Mesothelial cell of epicardium (in vitro differentiated cells): Measurements from ENCODE around the gene BDH1. TPM values are rescaled to one million over a fixed set of nuclear protein-coding genes. Genes with fewer than 3 reads are reported as not detected.

ENCODE experiments used
- DNase-seq, 2 experiments: peaks; one replicate each; pipeline ENCODE4 v3.0.0; 2021; ENCODE audit warnings: low spot score in 2 of 2; ENCODE audit not compliant: unreplicated experiment in 2 of 2
- H3K27ac Mint-ChIP-seq: 2 replicates; pipeline ENCODE4 v1.8.0; 2021; ENCODE audit warnings: mixed read lengths
- H3K27me3 Mint-ChIP-seq: 2 replicates; pipeline ENCODE4 v1.8.0; 2021; ENCODE audit warnings: low read depth, mixed read lengths
- H3K36me3 Mint-ChIP-seq: 2 replicates; pipeline ENCODE4 v1.8.0; 2021; ENCODE audit warnings: mixed read lengths
- H3K4me1 Mint-ChIP-seq: 2 replicates; pipeline ENCODE4 v1.8.0; 2021; ENCODE audit warnings: mixed read lengths
- H3K4me3 Mint-ChIP-seq: 2 replicates; pipeline ENCODE4 v1.8.0; 2021; ENCODE audit warnings: mild to moderate bottlenecking, moderate library complexity, mixed read lengths
- H3K9me3 Mint-ChIP-seq: 2 replicates; pipeline ENCODE4 v1.8.0; 2021; ENCODE audit warnings: mixed read lengths
- total RNA-seq: library from RNA; stranded (reverse); gene quantifications from 3 replicates; pipeline ENCODE4 v1.2.1, GENCODE V29; 2021
- TF ChIP-seq, protein P1 (sequence below): fragments of 200-600 bp; sonication (generic); IDR thresholded peaks from one replicate; pipeline ENCODE4 v1.5.0; 2021; ENCODE audit warnings: antibody characterized with exemption; ENCODE audit not compliant: unreplicated experiment

Gene BDH1
- total RNA-seq, 1 donor from 2014 or later, result 14.0 TPM

- Mint-ChIP-seq H3K27ac (no peak overlapping the region), H3K36me3 (no peaks in the 10 kb centered on the region), H3K27me3 (no peaks in the 10 kb centered on the region), H3K4me1 (peaks cover 9% of the 10 kb centered on the region), H3K4me3 (no peak overlapping the region), H3K9me3 (no peaks in the 10 kb centered on the region)
- TF ChIP-seq, protein P1, sequence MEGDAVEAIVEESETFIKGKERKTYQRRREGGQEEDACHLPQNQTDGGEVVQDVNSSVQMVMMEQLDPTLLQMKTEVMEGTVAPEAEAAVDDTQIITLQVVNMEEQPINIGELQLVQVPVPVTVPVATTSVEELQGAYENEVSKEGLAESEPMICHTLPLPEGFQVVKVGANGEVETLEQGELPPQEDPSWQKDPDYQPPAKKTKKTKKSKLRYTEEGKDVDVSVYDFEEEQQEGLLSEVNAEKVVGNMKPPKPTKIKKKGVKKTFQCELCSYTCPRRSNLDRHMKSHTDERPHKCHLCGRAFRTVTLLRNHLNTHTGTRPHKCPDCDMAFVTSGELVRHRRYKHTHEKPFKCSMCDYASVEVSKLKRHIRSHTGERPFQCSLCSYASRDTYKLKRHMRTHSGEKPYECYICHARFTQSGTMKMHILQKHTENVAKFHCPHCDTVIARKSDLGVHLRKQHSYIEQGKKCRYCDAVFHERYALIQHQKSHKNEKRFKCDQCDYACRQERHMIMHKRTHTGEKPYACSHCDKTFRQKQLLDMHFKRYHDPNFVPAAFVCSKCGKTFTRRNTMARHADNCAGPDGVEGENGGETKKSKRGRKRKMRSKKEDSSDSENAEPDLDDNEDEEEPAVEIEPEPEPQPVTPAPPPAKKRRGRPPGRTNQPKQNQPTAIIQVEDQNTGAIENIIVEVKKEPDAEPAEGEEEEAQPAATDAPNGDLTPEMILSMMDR, result no peak
- DNase-seq, result no peak
These were observed 9.3 kb downstream of the BDH1 start for GRCh38 chr3:197546307-197547085.

GRCh38 chr3:197545571-197545970, 10.2 kb downstream of the BDH1 start:
- Mint-ChIP-seq H3K4me3 (no peak overlapping the region), H3K27ac (no peak overlapping the region), H3K36me3 (no peaks in the 10 kb centered on the region), H3K9me3 (no peaks in the 10 kb centered on the region), H3K4me1 (peaks cover 18% of the 10 kb centered on the region), H3K27me3 (no peaks in the 10 kb centered on the region)
- TF ChIP-seq, protein P1, result no peak
- DNase-seq, result no peak

- H3K4me3 Mint-ChIP-seq, result no peak overlapping the region
- no peak for DNase-seq
- TF ChIP-seq, protein P1, result no peak
- H3K27ac Mint-ChIP-seq, result no peak overlapping the region
- peaks cover 20% of the 10 kb centered on the region for H3K4me1 Mint-ChIP-seq
- H3K36me3 Mint-ChIP-seq, result no peaks in the 10 kb centered on the region
- no peaks in the 10 kb centered on the region for H3K9me3 Mint-ChIP-seq
- H3K27me3 Mint-ChIP-seq, result no peaks in the 10 kb centered on the region
These were observed 10.7 kb downstream of the BDH1 start for GRCh38 chr3:197545101-197545500.

DNA sequence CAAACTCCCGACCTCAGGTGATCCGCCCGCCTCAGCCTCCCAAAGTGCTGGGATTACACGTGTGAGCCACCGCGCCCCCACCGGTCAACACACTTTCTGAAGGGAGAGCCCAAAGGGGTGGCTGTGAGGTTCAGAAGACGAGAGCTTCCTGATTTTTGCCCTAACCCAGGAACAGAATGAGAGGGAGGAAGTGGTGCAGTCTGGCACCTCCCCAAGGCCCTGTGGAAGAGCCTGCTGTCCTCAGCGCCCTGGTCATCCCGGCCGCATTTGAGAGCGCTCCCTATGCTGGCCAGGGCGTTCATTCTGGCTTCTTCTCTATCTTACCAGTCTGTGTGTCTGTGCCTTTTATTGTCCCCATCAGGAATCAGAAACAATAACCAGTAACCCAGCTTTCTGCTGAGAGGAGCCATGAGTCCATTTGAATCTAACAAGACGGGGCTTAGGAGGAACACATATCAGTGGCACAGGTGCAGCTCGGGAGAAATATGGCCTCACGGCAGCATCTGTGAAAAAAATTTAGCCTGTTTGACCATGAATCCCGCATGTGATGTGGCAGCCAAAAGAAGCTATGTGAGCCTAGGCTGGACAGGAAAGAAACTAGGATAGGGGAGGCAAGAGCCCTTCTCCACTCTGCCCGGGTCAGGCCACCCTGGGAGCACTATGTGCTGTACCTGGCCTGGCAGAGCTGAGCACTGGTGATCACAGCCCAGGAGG, 12.9 kb downstream of the BDH1 start:
- DNase-seq, result peak in 1 of 2 experiments; percentile 32
- Mint-ChIP-seq H3K27me3 (no peaks in the 10 kb centered on the region), H3K27ac (no peak overlapping the region), H3K4me3 (no peak overlapping the region), H3K9me3 (no peaks in the 10 kb centered on the region), H3K4me1 (peaks cover 26% of the 10 kb centered on the region), H3K36me3 (no peaks in the 10 kb centered on the region)
- TF ChIP-seq, protein P1, result no peak

DNA sequence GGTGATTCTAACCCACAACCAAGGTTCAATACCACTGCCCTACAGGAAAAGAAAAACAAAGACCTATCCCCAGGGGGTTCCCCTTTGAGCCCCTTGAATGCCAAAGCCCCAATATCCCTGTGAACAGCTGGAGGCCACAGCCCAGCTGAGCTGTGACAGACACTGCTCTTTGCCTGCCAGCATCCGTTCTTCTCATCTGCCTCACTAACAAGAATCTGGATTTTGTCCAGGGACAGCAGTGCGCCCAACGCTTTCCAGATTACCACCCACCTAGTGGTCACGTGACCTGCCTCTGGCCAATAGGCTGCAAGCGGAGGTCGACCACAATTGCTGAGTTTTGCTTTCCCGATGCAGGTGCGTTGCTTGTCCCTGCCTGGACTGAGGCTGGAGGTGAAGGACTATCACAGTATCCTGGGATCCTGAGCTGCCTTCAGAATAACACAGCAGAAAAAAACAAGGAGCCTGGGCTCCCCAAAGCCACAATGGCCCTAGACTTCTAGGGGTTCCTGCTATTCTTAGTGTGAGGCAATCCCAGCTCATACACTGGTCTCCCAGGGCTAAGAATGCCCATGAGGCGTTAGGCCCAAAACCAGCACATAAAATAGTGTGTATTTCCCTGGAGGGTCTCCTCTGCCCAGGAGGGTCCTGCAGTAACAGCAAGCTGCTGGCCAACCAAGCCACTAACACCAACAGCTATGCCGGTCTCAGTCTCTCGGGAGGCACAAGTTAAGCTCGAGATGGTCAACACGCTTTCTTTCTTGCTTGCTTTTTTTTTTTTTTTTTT, 13.8 kb downstream of the BDH1 start:
- Mint-ChIP-seq H3K36me3 (no peaks in the 10 kb centered on the region), H3K9me3 (no peaks in the 10 kb centered on the region), H3K27ac (no peak overlapping the region), H3K4me1 (peaks cover 22% of the 10 kb centered on the region), H3K4me3 (no peak overlapping the region), H3K27me3 (no peaks in the 10 kb centered on the region)
- peak in 1 of 2 experiments; percentile 62 for DNase-seq
- TF ChIP-seq, protein P1, result no peak
